ENCODE results near the gene LYZL1. TPM values are rescaled to one million over a fixed set of nuclear protein-coding genes. Genes with fewer than 3 reads are reported as not detected.

LYZL1 gene
- total RNA-seq, 1 experiment from 2014 or later = not detected

DNA sequence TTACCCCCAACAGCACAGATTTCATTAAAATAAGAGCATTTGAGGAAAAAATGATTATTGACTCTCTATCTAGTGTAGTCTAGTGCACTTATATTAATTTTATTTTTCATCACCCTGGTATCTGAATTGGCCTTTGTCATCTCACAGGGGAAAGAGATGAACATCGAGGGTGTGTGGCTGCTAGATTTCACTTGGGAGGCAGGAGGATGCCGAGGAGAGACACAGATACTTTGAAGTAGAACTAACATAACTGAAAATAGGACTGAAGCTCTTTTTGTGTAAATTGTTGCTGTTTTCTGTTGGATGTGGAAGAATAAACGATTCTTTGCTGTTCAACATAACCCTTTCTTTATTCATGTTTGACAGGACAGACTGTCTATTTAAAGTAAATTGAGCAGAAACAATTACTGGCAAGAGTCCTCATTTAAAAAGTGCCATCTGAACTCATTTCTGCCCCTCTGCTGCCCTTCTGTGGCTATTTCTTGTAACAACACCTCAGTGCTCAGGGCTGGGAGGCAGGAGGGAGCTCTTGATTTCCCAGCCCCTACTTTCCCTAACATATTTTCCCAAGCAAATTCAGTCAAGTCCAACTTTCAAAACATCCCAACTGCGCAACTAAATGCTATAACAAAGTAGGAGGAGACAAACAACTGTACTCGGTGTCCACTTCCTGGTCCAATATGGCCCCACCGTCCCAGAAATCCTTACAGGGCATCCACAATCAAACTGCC lies 15.6 kb downstream of the LYZL1 start:
- peaks cover 16 to 25% of the 10 kb centered on the region in 2 experiments for H3K9me3 Mint-ChIP-seq
- H2BK20ac ChIP-seq (ENCODE audit: low read depth, low read length, poor library complexity, severe bottlenecking) = no peak overlapping the region
- H3T11ph ChIP-seq (ENCODE audit: low read length) = no peak overlapping the region
- no CpG with 5 or more reads among the region's 6 CpGs for WGBS (ENCODE audit: extremely low coverage, insufficient read length, low lambda C conversion rate)
- H3K23ac ChIP-seq (ENCODE audit: insufficient read length, low read depth, low read length) = no peak overlapping the region
- no peak overlapping the region for H3K18ac ChIP-seq (ENCODE audit: insufficient read length, low read depth, low read length)
- H2BK15ac ChIP-seq (ENCODE audit: low read depth, low read length) = no peak overlapping the region
- H3K14ac ChIP-seq (ENCODE audit: insufficient read depth, low read length) = no peak overlapping the region
- peaks cover 12% of the 10 kb centered on the region for H3K9me3 ChIP-seq (ENCODE audit: control insufficient read depth, low read depth, low read length)
- no peak overlapping the region for H2AK5ac ChIP-seq (ENCODE audit: insufficient read length, low read length)
- H3K56ac ChIP-seq (ENCODE audit: insufficient read length, low read depth, low read length) = no peak overlapping the region
- H3K79me1 ChIP-seq (ENCODE audit: insufficient read depth, low read depth, low read length, poor library complexity, severe bottlenecking) = no peaks in the 10 kb centered on the region
- H3K27me3 ChIP-seq (ENCODE audit: insufficient read depth, low read length) = no peaks in the 10 kb centered on the region
- H3K36me3 Mint-ChIP-seq (ENCODE audit: insufficient read depth in 1 of 3, low read depth in 3 of 3) = peaks cover 15 to 27% (median 19%) of the 10 kb centered on the region in 3 experiments
- H4K91ac ChIP-seq (ENCODE audit: insufficient read length, low read depth, low read length) = no peak overlapping the region
- H3K27ac ChIP-seq (ENCODE audit: insufficient read length, low read depth, low read length) = no peak overlapping the region
- H3K4ac ChIP-seq (ENCODE audit: low read depth, low read length) = no peak overlapping the region
- no peaks in the 10 kb centered on the region for H3K79me2 ChIP-seq (ENCODE audit: insufficient read depth, low read length)
- H3K4me3 Mint-ChIP-seq = no peak overlapping the region
- no peaks in the 10 kb centered on the region for H4K20me1 ChIP-seq (ENCODE audit: control insufficient read depth, insufficient read depth, insufficient read length)
- H3K9ac ChIP-seq (ENCODE audit: extremely low read depth, insufficient read length, low read length) = no peak overlapping the region
- no peak overlapping the region for H4K8ac ChIP-seq (replicated peaks; ENCODE audit: insufficient read length, low read depth, low read length)
- no peak overlapping the region; a peak in 1 of 7 replicates for H3K27ac Mint-ChIP-seq
- peak; percentile 87 for TF ChIP-seq CTCF (conservative IDR thresholded peaks at IDR 0.05)
- peak; percentile 54 for DNase-seq
- H2AFZ ChIP-seq (ENCODE audit: low read length) = no peak overlapping the region
- H3K4me2 ChIP-seq (ENCODE audit: insufficient read depth, insufficient read length, low read length) = no peak overlapping the region
- no peaks in the 10 kb centered on the region; the same call in 1 of the 2 replicates for H3K27me3 Mint-ChIP-seq (ENCODE audit: low read depth)
- H2BK120ac ChIP-seq (ENCODE audit: low read depth, low read length, poor library complexity, severe bottlenecking) = no peak overlapping the region
- H4K5ac ChIP-seq (ENCODE audit: insufficient read length, low read depth, low read length) = no peak overlapping the region
- H2BK5ac ChIP-seq (ENCODE audit: insufficient read length, low read length) = no peak overlapping the region
- no peaks in the 10 kb centered on the region for H3K23me2 ChIP-seq (ENCODE audit: insufficient read length, low read depth, low read length, poor library complexity, severe bottlenecking)
- no peak overlapping the region for H2BK12ac ChIP-seq (ENCODE audit: insufficient read length, low read depth, low read length)
- peaks cover 12 to 17% of the 10 kb centered on the region in 2 experiments for H3K4me1 Mint-ChIP-seq
- no peaks in the 10 kb centered on the region for H3K4me1 ChIP-seq (ENCODE audit: insufficient read depth, low read length)

Data from H9 (cell line).